GM19193 (cell line): ENCODE data around the gene ADD3.

Source experiments
- POLR2A ChIP-seq: IDR thresholded peaks from 4 replicates; pipeline ENCODE4 v1.6.1; 2011; ENCODE audit not compliant: insufficient read depth, insufficient read length; ENCODE audit errors: extremely low read depth

ADD3 gene

GRCh38 chr10:110008518-110009339, 945 bp downstream of the ADD3 start:
- TF ChIP-seq POLR2A: no peak

DNA sequence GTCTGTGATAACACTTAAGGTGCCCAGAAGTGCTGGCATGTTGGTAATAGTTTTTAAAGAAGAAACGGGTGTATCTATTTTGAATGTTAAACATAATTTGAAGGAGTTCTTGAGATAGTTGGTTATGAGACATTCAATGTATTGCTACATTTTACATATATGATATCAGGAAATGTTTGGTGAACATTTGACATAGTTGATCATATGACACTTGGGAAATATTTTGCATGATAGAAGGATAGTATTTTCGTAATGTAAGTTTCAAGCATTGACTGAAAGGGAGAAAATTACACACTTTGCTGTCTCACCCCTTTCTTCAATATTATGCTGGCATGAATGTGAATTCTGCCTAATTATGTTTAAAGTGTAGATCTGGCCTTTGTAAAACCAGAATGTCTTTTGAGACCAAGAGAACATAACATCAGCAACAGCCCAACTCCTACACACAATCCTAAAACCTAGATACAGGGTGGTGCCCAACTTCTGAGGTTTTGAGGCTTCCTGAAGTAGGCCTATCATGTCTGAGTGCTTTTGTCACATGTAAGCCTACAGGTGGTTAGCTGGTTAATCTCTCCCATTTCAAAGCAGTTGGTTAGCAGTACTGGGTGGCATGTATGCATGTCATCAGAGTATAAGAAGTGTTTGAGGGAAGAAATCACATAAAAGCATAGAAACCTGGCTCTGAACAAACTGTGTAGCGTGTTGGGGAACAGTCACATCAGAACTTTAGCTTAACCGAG, 2.1 kb downstream of the ADD3 start:
- no peak for TF ChIP-seq POLR2A

DNA sequence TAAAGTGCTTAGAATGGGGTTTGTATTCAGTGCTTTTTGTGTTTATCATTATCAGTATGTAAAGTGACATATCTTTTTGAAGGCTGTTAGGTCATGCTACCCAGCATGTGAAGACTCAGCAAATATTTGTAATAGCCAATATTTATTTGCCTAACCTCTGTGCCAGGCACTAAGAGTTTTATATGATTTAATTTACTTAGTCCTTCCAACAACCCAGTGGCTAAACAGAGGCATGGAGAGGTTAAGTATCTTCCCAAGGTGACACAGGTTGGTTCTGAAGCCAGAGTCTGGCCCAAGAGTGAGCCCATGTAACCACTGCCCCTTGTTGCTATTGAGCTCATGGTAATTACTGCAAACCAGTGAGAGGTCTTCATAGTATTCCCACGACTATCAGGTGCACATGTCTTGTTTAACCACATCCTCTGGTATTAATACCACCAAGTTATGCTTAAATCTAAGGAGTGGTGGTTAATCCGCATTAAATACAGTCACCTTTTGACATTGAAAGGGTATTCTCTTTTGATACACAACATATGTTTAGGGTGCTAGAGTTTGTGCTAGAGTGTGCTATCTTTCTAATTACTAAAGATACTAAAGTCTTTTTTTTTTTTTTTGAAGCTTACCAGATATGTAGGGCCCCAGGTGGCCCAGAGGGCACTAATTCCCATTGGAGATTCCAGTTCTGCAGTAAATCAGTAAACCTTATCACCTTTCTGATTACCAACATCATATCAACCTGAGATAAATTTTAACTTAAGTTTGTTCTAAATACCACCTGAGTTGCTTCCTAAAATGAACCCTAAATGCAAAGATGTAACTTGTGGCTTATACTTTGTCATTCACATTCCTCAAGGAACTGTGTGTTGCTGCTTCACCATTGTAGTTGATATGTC, 2.9 kb downstream of the ADD3 start:
- TF ChIP-seq POLR2A: no peak

GRCh38 chr10:110011681-110012080, 3.9 kb downstream of the ADD3 start:
- TF ChIP-seq POLR2A: no peak

- TF ChIP-seq POLR2A: no peak
Observed at GRCh38 chr10:110013630-110014293, 6.0 kb downstream of the ADD3 start.

- no peak for TF ChIP-seq POLR2A
Observed at GRCh38 chr10:110016039-110016438, 8.3 kb downstream of the ADD3 start.

DNA sequence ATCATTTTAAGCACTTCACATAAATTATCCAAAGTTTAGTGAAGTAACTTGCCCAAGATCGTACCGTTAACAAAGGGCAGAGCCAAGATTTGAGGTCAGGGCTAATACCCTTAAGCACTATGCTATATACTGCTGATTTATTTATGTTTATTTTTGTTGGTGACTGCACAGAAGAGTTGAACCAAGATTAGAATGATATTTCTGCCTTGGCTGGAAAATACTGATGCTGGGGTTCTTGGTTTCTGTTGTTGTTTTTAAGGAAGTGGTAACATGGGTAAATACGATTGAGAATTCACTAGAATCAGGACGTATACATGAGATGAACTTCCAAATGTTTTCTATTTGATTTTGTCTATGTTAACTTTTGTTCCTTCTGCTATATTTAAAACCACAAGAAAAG, 9.3 kb downstream of the ADD3 start:
- no peak for TF ChIP-seq POLR2A

DNA sequence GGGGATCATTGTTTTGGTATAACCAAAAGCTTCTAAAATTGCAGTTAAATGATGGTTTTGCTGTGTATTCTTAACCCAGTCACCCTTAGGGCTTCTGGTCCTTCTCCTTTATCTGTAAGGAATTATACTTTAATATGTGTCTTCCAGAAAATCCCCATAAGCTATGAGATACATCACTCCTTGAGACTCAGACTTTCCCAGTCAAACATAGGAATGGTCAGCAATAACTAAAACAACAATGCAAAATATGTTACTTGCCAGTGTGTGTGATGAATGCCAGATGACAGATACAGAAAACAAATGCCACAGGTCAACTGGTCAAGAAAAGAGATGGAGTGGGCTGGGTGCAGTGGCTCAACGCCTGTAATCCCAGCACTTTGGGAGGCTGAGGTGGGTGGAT, 10.1 kb downstream of the ADD3 start:
- TF ChIP-seq POLR2A: no peak

DNA sequence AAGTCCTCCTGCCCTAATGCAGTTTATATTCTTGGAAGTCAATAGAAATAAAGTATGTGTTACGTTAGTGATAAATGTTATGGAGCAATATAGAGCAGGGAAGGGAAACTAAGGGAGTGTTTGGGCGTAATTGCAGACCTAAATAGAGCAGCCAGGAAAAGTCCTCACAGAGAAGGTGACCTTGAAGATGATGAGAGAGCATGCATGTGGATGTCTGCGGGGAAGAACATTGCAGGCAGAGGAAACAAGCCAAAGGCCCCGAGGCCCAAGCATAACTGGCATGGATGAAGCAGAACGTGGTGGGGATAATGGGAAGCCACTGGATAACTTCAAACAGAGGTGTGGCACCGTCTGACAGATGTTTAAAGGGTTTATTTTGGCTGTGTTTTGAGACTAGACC, 12.5 kb downstream of the ADD3 start:
- no peak for TF ChIP-seq POLR2A

- no peak for TF ChIP-seq POLR2A
Observed at GRCh38 chr10:110022716-110023504, 15.1 kb downstream of the ADD3 start.

DNA sequence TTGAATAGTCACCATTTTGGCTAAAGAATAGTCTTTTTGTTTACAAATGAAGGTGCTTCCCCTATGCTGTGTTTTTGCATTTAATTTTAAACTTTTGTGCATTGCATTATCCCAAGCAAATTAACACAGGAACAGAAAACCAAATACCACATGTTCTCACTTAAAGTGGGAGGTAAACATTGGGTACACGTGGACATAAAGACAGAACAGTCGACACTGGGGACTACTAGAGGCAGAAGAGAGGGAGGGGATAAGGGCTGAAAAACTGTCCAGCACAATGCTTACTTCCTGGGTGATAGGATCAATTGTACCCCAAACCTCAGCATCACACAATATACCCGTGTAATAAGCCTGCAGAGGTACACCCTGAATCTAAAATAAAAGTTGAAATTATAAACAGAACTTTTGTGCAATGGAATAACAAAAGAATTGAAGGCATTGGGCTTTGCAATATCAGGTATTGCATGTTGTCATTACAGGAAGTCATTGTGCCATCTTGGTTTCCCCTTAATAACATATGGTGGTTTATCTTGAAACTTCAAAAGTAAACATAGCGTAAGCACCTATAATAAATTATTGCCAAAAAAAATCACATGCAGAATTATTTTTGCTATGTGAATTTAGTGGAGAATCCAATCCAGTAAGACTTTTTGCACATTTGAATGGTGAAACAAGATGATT, 16.1 kb downstream of the ADD3 start:
- TF ChIP-seq POLR2A: no peak

- TF ChIP-seq POLR2A: no peak
Observed at GRCh38 chr10:110029450-110029849, 21.7 kb downstream of the ADD3 start.
